ENCODE data around the gene ADGRB3. TPM values are rescaled to one million over a fixed set of nuclear protein-coding genes. Genes with fewer than 3 reads are reported as not detected.
"Not testable (repeated sequence)": the region's sequence is repeated elsewhere in the genome, so short reads cannot be mapped to it uniquely, and the experiment has no call there.

The ADGRB3 gene
- total and polyA plus RNA-seq, 8 donors, result 0.04 to 0.34 (median 0.21) TPM

DNA sequence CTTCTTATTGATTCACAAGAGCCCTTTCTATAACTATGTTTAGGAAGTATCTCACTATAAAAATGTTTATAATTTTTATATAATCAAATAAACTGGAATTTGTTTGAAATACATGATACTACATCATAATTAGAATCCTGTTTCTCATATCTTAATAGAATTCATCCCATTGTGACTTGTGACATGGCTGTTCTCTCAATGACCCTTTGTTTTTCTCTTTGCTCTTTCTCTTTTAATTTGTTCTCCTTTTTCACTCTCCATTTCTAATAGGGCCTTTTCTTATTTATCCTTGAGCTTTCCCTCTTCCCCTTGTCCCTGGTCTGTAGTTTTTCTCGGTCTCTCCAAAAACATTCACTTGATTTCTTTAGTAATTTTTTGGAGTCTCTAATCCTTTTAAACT lies 111.3 kb downstream of the ADGRB3 start:
- DNase-seq (no peak), FAIRE-seq (no peak), ATAC-seq (no peak)
- no peak for TF ChIP-seq CTCF (IDR thresholded peaks at IDR 0.05)
- H3K27ac ChIP-seq, result no peak overlapping the region
- no peaks in the 10 kb centered on the region for H3K9me3 ChIP-seq
- WGBS, 2 donors, result 79 to 81% methylated on average over 1 of the region's 1 CpG
- no peaks in the 10 kb centered on the region for H3K27me3 ChIP-seq
- no peaks in the 10 kb centered on the region for H3K4me1 ChIP-seq
- intact Hi-C loops (cut with DNase I), result no loop called here
- H3K4me3 ChIP-seq, result no peak overlapping the region
- no peaks in the 10 kb centered on the region for H3K36me3 ChIP-seq

DNA sequence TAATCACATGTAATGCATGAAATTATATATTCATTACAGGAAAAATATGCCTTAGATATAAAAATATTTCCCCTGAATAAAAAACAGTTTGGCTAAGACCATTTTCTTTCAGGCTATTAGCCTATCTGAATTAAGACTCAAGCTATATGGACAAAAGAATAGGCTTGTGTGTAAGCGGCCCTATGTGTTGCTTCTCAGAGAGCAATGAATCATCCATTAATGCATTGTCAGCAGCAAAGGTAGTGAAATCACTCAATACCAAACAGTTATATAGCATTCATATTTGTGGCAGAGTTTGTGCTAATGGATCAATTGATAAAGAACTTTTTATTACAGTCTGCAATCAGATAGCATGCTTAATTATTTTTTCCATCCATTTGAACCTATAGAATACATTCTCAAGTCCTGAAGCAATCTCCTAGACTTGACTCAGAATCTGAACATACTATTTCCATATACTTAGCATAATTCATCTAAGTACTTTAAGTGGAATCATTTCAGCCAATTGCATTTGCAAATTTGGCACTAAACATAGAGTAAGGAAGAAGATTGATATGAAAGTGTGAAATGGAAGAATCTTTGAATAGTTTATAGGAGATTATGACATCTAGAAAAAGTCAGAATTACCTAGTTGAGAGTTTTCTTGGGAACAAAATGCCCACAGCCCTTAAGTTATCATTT lies 112.2 kb downstream of the ADGRB3 start:
- ATAC-seq, result no peak
- WGBS, 2 donors, result 62 to 67% methylated on average over 1 of the region's 1 CpG
- no peak overlapping the region for H3K4me3 ChIP-seq
- no peaks in the 10 kb centered on the region for H3K4me1 ChIP-seq
- no peak overlapping the region for H3K27ac ChIP-seq
- no peaks in the 10 kb centered on the region for H3K9me3 ChIP-seq
- H3K36me3 ChIP-seq, result no peaks in the 10 kb centered on the region
- DNase-seq, result no peak
- intact Hi-C loops (cut with DNase I), result no loop called here
- no peaks in the 10 kb centered on the region for H3K27me3 ChIP-seq
- no peak for TF ChIP-seq CTCF (IDR thresholded peaks at IDR 0.05)
- FAIRE-seq, result no peak

- intact Hi-C loops (cut with DNase I); H3K4me3 ChIP-seq; H3K4me1 ChIP-seq; H3K9me3 ChIP-seq; H3K27ac ChIP-seq; ATAC-seq; H3K36me3 ChIP-seq; DNase-seq; FAIRE-seq; H3K27me3 ChIP-seq: not testable (repeated sequence)
- 61 to 81% methylated on average over 3 of the region's 3 CpGs for WGBS, 2 donors
Measured at GRCh38 chr6:68747832-68748231, 112.8 kb downstream of the ADGRB3 start.

DNA sequence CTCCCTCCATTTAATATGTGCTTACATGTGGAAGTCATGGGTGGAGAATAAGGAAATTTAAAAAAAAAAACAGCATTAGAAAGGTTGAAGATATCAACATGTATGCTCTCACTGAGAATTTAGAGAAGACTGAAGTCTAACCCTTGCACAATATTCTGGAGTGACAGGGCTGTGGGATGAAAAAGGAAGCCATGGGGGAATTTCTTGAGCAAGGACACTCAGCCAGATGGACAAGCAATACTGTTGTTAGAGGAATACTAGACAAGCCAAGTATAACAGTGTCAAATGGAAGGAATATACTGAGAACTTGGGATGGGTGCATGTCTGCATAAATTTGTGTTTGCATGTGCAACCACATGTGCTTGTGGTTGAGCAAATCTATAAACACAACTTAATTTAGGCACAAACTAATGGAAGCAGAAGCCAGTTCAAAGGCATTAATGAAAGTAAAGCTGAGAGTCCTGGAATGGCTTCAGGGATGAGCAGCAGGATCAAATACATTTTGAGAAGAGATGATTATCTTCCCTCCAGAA lies 119.7 kb downstream of the ADGRB3 start:
- H3K4me1 ChIP-seq, result no peaks in the 10 kb centered on the region
- intact Hi-C loops (cut with DNase I), result no loop called here
- no peak for DNase-seq
- no peak for ATAC-seq
- H3K9me3 ChIP-seq, result no peaks in the 10 kb centered on the region
- H3K27ac ChIP-seq, result no peak overlapping the region
- no peaks in the 10 kb centered on the region for H3K36me3 ChIP-seq
- TF ChIP-seq CTCF (IDR thresholded peaks at IDR 0.05), result no peak
- H3K27me3 ChIP-seq, result no peaks in the 10 kb centered on the region
- no peak for FAIRE-seq
- no peak overlapping the region for H3K4me3 ChIP-seq

DNA sequence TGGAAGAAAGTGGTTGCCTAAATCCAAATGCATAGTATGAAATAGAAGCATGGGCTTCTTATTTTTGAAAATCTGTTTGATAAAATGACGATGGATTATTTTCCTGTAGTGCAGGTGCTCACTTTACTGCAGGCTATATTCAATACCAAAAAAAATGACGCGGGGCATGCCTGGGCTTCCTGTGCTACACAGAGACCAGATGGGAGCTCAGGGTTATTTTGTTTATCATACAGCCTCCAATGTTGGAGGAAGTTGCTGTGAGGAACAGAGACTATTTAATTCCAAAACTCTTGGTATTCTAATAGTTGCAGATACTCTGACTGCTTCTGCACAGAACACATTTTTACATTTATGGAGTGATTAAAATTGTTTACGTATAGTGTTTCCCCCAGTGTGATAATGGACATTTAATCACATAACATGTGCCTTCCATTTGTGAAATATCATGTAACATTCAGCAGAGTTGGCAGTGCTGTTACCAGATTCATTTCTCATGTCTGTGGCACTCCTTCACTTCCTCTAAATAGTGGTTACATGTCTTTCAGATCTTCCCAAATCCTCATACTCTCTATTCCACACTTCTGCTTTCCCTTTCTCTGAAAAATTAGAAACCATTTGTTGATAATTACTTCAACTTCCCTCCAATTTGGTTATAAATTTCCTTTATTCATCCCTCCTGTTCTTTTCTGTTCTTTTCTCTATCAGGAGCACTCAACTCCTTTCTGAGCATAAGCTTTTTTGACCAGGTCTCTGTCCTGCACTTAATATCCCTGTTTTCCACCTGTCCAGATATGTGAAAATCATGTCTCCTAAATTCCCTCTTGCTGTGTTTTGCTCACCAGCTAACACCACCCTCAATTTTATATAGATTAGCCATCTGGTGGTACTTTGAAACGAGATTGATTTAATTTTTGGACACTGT lies 121.6 kb downstream of the ADGRB3 start:
- intact Hi-C loops (cut with DNase I), result no loop called here
- no peaks in the 10 kb centered on the region for H3K27me3 ChIP-seq
- peak in 2 of 4 donors; percentile 35 to 62 for ATAC-seq
- H3K4me3 ChIP-seq, result no peak overlapping the region
- H3K9me3 ChIP-seq, result no peaks in the 10 kb centered on the region
- H3K27ac ChIP-seq, result no peak overlapping the region
- DNase-seq, result no peak
- H3K36me3 ChIP-seq, result no peaks in the 10 kb centered on the region
- FAIRE-seq, result no peak
- 49 to 70% methylated on average over 5 of the region's 5 CpGs for WGBS, 2 donors
- no peaks in the 10 kb centered on the region for H3K4me1 ChIP-seq
- TF ChIP-seq CTCF (IDR thresholded peaks at IDR 0.05), result no peak

Data from pancreas (tissue), 10 donors.